ENCODE measurements around the gene TRMU. TPM values are rescaled to one million over a fixed set of nuclear protein-coding genes. Genes with fewer than 3 reads are reported as not detected.

Gene TRMU
- total RNA-seq, 1 donor from 2014 or later, result 70.1 TPM

DNA sequence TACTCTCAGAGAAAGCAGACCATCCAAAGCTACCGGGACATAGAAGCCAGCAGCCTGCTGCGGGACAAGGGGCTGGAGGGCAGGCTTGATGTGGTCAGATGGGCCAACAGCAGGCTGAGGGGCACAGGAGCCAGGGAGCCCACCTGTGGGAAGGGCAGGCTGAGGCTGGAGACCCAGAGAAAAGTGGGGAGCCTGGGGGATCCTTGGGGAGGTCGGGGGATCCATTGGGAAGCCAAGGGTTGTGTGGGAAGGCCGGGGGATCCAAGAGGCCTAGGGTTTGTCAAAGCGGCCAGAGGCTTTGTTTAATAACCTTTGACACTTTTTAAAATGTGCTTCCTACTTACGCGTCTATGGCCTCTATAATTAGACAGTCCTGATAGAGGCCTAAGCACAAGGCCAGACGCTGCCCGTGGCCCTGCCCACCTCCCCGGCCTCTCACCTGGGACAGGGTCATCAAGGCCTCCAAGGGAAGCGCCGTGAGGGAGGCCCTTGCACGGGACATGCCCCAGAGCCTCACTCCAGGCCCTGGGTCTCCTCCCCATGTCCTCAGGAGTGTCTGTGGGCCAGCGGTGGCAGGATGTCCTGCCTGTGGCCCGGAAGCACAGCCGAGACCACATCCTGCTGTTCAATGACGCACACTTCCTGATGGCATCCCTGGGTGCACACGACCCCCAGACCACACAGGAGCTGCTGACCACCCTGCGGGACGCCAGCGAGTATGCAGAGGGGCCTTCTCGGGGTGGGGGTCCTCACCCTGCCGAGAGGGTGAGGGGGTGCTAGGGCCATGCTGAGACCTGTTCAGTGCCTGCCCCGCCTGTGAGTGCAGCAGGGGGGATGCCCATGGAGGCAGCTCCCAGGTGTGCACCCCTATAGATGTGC is 47.4 kb upstream of the TRMU start:
- no peaks in the 10 kb centered on the region for H4K20me1 ChIP-seq (ENCODE audit: low read depth)
- no peak overlapping the region for H3K4me3 ChIP-seq
- Mint-ChIP-seq H3K27ac (no peak overlapping the region), H3K36me3 (peaks cover 10% of the 10 kb centered on the region), H3K27me3 (ENCODE audit: insufficient read depth, low read depth) (peaks cover 4% of the 10 kb centered on the region), H3K4me3 (no peak overlapping the region), H3K4me1 (peaks cover 2% of the 10 kb centered on the region), H3K9me3 (no peaks in the 10 kb centered on the region)
- H3K9me3 ChIP-seq (ENCODE audit: low read depth), result no peaks in the 10 kb centered on the region
- no peak for DNase-seq (ENCODE audit: low spot score)
- no peaks in the 10 kb centered on the region for H3K79me2 ChIP-seq (ENCODE audit: low read depth)
- H3F3A ChIP-seq (ENCODE audit: low read depth), result no peaks in the 10 kb centered on the region
- H3K4me1 ChIP-seq, result no peaks in the 10 kb centered on the region
- TF ChIP-seq, protein P1, sequence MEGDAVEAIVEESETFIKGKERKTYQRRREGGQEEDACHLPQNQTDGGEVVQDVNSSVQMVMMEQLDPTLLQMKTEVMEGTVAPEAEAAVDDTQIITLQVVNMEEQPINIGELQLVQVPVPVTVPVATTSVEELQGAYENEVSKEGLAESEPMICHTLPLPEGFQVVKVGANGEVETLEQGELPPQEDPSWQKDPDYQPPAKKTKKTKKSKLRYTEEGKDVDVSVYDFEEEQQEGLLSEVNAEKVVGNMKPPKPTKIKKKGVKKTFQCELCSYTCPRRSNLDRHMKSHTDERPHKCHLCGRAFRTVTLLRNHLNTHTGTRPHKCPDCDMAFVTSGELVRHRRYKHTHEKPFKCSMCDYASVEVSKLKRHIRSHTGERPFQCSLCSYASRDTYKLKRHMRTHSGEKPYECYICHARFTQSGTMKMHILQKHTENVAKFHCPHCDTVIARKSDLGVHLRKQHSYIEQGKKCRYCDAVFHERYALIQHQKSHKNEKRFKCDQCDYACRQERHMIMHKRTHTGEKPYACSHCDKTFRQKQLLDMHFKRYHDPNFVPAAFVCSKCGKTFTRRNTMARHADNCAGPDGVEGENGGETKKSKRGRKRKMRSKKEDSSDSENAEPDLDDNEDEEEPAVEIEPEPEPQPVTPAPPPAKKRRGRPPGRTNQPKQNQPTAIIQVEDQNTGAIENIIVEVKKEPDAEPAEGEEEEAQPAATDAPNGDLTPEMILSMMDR (IDR thresholded peaks at IDR 0.05), result no peak
- TF ChIP-seq EZH2phosphoT487 (IDR thresholded peaks at IDR 0.05) (no peak), EZH2 (IDR thresholded peaks at IDR 0.05) (no peak)
- H3K4me2 ChIP-seq, result no peak overlapping the region
- H2AFZ ChIP-seq (replicated peaks), result no peak overlapping the region
- no peak overlapping the region for H3K27ac ChIP-seq
- H3K27me3 ChIP-seq, result no peaks in the 10 kb centered on the region
- no peaks in the 10 kb centered on the region for H3K36me3 ChIP-seq
- H3K9ac ChIP-seq, result no peak overlapping the region

GRCh38 chr22:46288846-46289243 is 46.7 kb upstream of the TRMU start:
- Histone ChIP-seq H3K36me3 (no peaks in the 10 kb centered on the region), H3K27ac (no peak overlapping the region), H4K20me1 (ENCODE audit: low read depth) (no peaks in the 10 kb centered on the region), H3K9me3 (ENCODE audit: low read depth) (no peaks in the 10 kb centered on the region), H2AFZ (replicated peaks) (no peak overlapping the region), H3K4me2 (no peak overlapping the region), H3K4me3 (no peak overlapping the region), H3F3A (ENCODE audit: low read depth) (no peaks in the 10 kb centered on the region), H3K4me1 (no peaks in the 10 kb centered on the region), H3K27me3 (no peaks in the 10 kb centered on the region), H3K79me2 (ENCODE audit: low read depth) (no peaks in the 10 kb centered on the region), H3K9ac (no peak overlapping the region)
- Mint-ChIP-seq H3K4me3 (no peak overlapping the region), H3K36me3 (peaks cover 10% of the 10 kb centered on the region), H3K27me3 (ENCODE audit: insufficient read depth, low read depth) (peaks cover 6% of the 10 kb centered on the region), H3K4me1 (peaks cover 6% of the 10 kb centered on the region), H3K9me3 (no peaks in the 10 kb centered on the region), H3K27ac (no peak overlapping the region)
- no peak for DNase-seq (ENCODE audit: low spot score)
- TF ChIP-seq EZH2phosphoT487 (IDR thresholded peaks at IDR 0.05) (no peak), EZH2 (IDR thresholded peaks at IDR 0.05) (no peak)
- TF ChIP-seq, protein P1 (IDR thresholded peaks at IDR 0.05), result no peak

DNA sequence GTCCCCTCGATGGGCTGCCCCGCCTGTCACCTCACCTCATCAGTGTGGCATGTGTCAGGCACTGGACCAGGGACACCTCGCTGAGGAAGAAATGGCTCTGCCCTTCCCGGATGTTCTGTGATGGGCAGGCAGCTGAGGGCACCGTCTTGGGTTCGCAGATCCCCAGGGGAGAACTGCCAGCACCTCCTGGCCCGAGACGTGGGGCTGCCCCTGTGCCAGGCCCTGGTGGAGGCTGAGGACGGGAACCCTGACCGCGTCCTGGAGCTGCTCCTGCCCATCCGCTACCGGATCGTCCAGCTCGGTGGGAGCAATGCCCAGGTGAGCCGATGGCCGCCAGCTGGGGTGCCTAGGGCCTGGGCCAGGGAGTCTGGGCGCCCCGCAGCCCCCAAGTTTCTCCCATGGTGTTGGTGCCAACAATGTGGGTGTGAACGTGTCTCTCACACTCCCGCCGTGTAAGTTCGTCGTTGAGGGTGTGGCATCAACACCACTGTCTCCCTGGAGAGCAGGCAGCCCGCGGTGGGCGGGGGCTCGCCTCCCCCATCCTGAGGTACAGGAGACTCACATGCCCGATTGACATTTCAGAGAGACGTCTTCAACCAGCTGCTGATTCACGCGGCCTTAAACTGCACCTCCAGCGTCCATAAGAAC is 46.1 kb upstream of the TRMU start:
- no peak overlapping the region for H2AFZ ChIP-seq (replicated peaks)
- H3K79me2 ChIP-seq (ENCODE audit: low read depth), result no peaks in the 10 kb centered on the region
- no peak for DNase-seq (ENCODE audit: low spot score)
- H3K36me3 Mint-ChIP-seq, result peaks cover 10% of the 10 kb centered on the region
- no peak for TF ChIP-seq EZH2phosphoT487 (IDR thresholded peaks at IDR 0.05)
- TF ChIP-seq, protein P1 (IDR thresholded peaks at IDR 0.05), result no peak
- TF ChIP-seq EZH2 (IDR thresholded peaks at IDR 0.05), result no peak
- no peak overlapping the region for H3K9ac ChIP-seq
- no peak overlapping the region for H3K27ac Mint-ChIP-seq
- peaks cover 6% of the 10 kb centered on the region for H3K4me1 Mint-ChIP-seq
- no peaks in the 10 kb centered on the region for H3K9me3 ChIP-seq (ENCODE audit: low read depth)
- H3K4me2 ChIP-seq, result no peak overlapping the region
- no peaks in the 10 kb centered on the region for H4K20me1 ChIP-seq (ENCODE audit: low read depth)
- no peak overlapping the region for H3K27ac ChIP-seq
- no peaks in the 10 kb centered on the region for H3K27me3 ChIP-seq
- H3K36me3 ChIP-seq, result no peaks in the 10 kb centered on the region
- H3K4me3 ChIP-seq, result no peak overlapping the region
- H3K9me3 Mint-ChIP-seq, result no peaks in the 10 kb centered on the region
- H3F3A ChIP-seq (ENCODE audit: low read depth), result no peaks in the 10 kb centered on the region
- H3K27me3 Mint-ChIP-seq (ENCODE audit: insufficient read depth, low read depth), result peaks cover 6% of the 10 kb centered on the region
- H3K4me3 Mint-ChIP-seq, result no peak overlapping the region
- H3K4me1 ChIP-seq, result no peaks in the 10 kb centered on the region

Measured in neural progenitor cell (in vitro differentiated cells).